Vagina (tissue), 2 donors: ENCODE measurements around the gene NFATC4.

Source experiments
- CTCF ChIP-seq, 3 experiments: fragments of 450-650 bp in 2 of 3; fragments of 200-600 bp in 1 of 3; sonication (generic) in 1 of 3; IDR thresholded peaks; one replicate each; pipeline ENCODE4 v1.5.1; 2017 to 2019; ENCODE audit warnings: antibody characterized with exemption in 3 of 3, mild to moderate bottlenecking in 2 of 3, moderate library complexity in 2 of 3
- POLR2A ChIP-seq, 2 donors: fragments of 450-650 bp; IDR thresholded peaks; one replicate each; pipeline ENCODE4 v1.6.1; 2017; ENCODE audit warnings: antibody characterized with exemption in 2 of 2, mild to moderate bottlenecking in 2 of 2, moderate library complexity in 2 of 2
- POLR2AphosphoS5 ChIP-seq, 2 donors: sonication (generic); formaldehyde crosslinking; IDR thresholded peaks; one replicate each; pipeline ENCODE4 v1.9.0; 2017; ENCODE audit warnings: antibody characterized with exemption in 2 of 2, mild to moderate bottlenecking in 2 of 2, low read depth in 1 of 2; ENCODE audit not compliant: insufficient read depth in 1 of 2

- TF ChIP-seq POLR2AphosphoS5 (IDR thresholded peaks at IDR 0.05; ENCODE audit: insufficient read depth in 1 of 2, low read depth in 1 of 2) (peak; percentile 61 to 88), CTCF (IDR thresholded peaks at IDR 0.05) (no peak), POLR2A (IDR thresholded peaks at IDR 0.05) (peak in 1 of 2 donors; percentile 50)
Measured at GRCh38 chr14:24366721-24367513, 1.1 kb upstream of the NFATC4 start.
